DMS 273 treated with DMSO at 0.1 percent for 48 hours (cell line): Measurements from ENCODE around the gene MR1.

Experiments
- DNase-seq: peaks from one replicate; lab custom pipeline; 2025; lab: John Stamatoyannopoulos, UW

Gene MR1

GRCh38 chr1:181108304-181108867 is 74.6 kb downstream of the MR1 start:
- DNase-seq: no peak

GRCh38 chr1:181110013-181110412 is 76.2 kb downstream of the MR1 start:
- DNase-seq: no peak
